GM23248 (cell line): ENCODE results near the gene OR2G2. TPM values are rescaled to one million over a fixed set of nuclear protein-coding genes. Genes with fewer than 3 reads are reported as not detected.

Source experiments
- DNase-seq: peaks from one replicate; pipeline ENCODE4 v3.0.0-alpha.2; 2015
- H2AFZ ChIP-seq: fragments of 200-600 bp; sonication (generic); 2 replicates; pipeline ENCODE4 v1.6.1; 2016; ENCODE audit warnings: antibody characterized with exemption
- H3F3A ChIP-seq: fragments of 200-600 bp; sonication (generic); 2 replicates; pipeline ENCODE4 v1.6.1; 2016; ENCODE audit warnings: mild to moderate bottlenecking, antibody characterized with exemption, mixed run types; ENCODE audit not compliant: insufficient read depth
- H3K27ac ChIP-seq: fragments of 200-600 bp; sonication (generic); 2 replicates; pipeline ENCODE4 v1.5.1; 2016; ENCODE audit warnings: mild to moderate bottlenecking
- H3K27me3 ChIP-seq: fragments of 200-600 bp; sonication (generic); replicated peaks from 2 replicates; pipeline ENCODE4 v1.6.1; 2016; ENCODE audit warnings: mild to moderate bottlenecking; ENCODE audit not compliant: insufficient read depth
- H3K36me3 ChIP-seq: fragments of 200-600 bp; sonication (generic); 2 replicates; pipeline ENCODE4 v1.6.1; 2016; ENCODE audit warnings: low read depth, mild to moderate bottlenecking
- H3K4me1 ChIP-seq: fragments of 200-600 bp; sonication (generic); 2 replicates; pipeline ENCODE4 v1.6.1; 2016; ENCODE audit warnings: mild to moderate bottlenecking; ENCODE audit not compliant: insufficient read depth
- H3K4me2 ChIP-seq: fragments of 200-600 bp; sonication (generic); one replicate; pipeline ENCODE4 v1.6.1; 2016; ENCODE audit warnings: mild to moderate bottlenecking; ENCODE audit not compliant: unreplicated experiment
- H3K4me3 ChIP-seq: fragments of 200-600 bp; sonication (generic); 2 replicates; pipeline ENCODE4 v1.5.1; 2016; ENCODE audit warnings: mild to moderate bottlenecking
- H3K79me2 ChIP-seq: fragments of 200-600 bp; sonication (generic); 2 replicates; pipeline ENCODE4 v1.6.1; 2016; ENCODE audit warnings: mild to moderate bottlenecking; ENCODE audit not compliant: insufficient read depth
- H3K9ac ChIP-seq: fragments of 200-600 bp; sonication (generic); 2 replicates; pipeline ENCODE4 v1.6.1; 2016; ENCODE audit warnings: mild to moderate bottlenecking
- H3K9me2 ChIP-seq: fragments of 200-600 bp; sonication (generic); 2 replicates; pipeline ENCODE4 v1.6.1; 2016; ENCODE audit warnings: mixed run types, mild to moderate bottlenecking, moderate library complexity; ENCODE audit not compliant: insufficient read depth
- H3K9me3 ChIP-seq: fragments of 200-600 bp; sonication (generic); one replicate; pipeline ENCODE4 v1.6.1; 2017; ENCODE audit warnings: low read depth
- H4K20me1 ChIP-seq: fragments of 200-600 bp; sonication (generic); 2 replicates; pipeline ENCODE4 v1.6.0; 2016; ENCODE audit not compliant: insufficient read depth
- EZH2 ChIP-seq: fragments of 200-600 bp; sonication (generic); IDR thresholded peaks from 2 replicates; pipeline ENCODE4 v1.6.1; 2018; ENCODE audit warnings: antibody characterized with exemption, mild to moderate bottlenecking; ENCODE audit not compliant: insufficient read depth, poor library complexity, severe bottlenecking
- EZH2phosphoT487 ChIP-seq: fragments of 200-600 bp; sonication (generic); IDR thresholded peaks from 2 replicates; pipeline ENCODE4 v1.6.1; 2018; ENCODE audit warnings: antibody characterized with exemption, moderate library complexity, mild to moderate bottlenecking, low read depth; ENCODE audit not compliant: insufficient read depth
- WGBS, 2 experiments: methylation state at CpG; one replicate each; pipeline ENCODE4 v1.1.6; 2015 to 2017; ENCODE audit warnings: low lambda C conversion rate in 2 of 2, low coverage in 1 of 2; ENCODE audit errors: missing lambda C conversion rate in 2 of 2; 5-methylcytosine and 5-hydroxymethylcytosine counted together
- in situ Hi-C: fragments of 300-500 bp; cut with MboI; formaldehyde crosslinking; loops from 2 replicates; pipeline ENCODE4 v1.15.0; 2020
- polyA plus RNA-seq: library from polyadenylated mRNA; unstranded; fragments of >200 nt; fragmentation: Nextera tagmentation; extraction: Ambion mirVana; gene quantifications from 2 replicates; pipeline ENCODE4 v1.2.1, GENCODE V29; 2016
- small RNA-seq: library from RNA; depleted of rRNA; stranded (forward); fragments of <200 nt; gene quantifications from one replicate; pipeline ENCODE3, GENCODE V24; 2014; ENCODE audit warnings: low read depth, low replicate concordance
- total RNA-seq: library from RNA; depleted of rRNA; stranded (reverse); fragments of >200 nt; shearing (Covaris generic); gene quantifications from 2 replicates; pipeline ENCODE4 v1.2.3, GENCODE V29; 2014; rRNA removed

The OR2G2 gene
- total and polyA plus RNA-seq, 2 experiments from 2014 or later: not detected

GRCh38 chr1:247627951-247628350 is 39.8 kb downstream of the OR2G2 start:
- Histone ChIP-seq H3K4me2 (no peak overlapping the region), H3K9me3 (no peaks in the 10 kb centered on the region), H3K36me3 (no peaks in the 10 kb centered on the region), H3K79me2 (no peaks in the 10 kb centered on the region), H3K27ac (no peak overlapping the region), H3K27me3 (no peaks in the 10 kb centered on the region), H2AFZ (no peak overlapping the region), H3K9ac (no peak overlapping the region), H4K20me1 (no peaks in the 10 kb centered on the region), H3K4me3 (no peak overlapping the region), H3K9me2 (no peaks in the 10 kb centered on the region), H3F3A (no peaks in the 10 kb centered on the region), H3K4me1 (no peaks in the 10 kb centered on the region)
- in situ Hi-C loops: no loop called here
- TF ChIP-seq EZH2phosphoT487 (no peak), EZH2 (no peak)
- no peak for DNase-seq
- WGBS, 2 experiments: 0 to 5% methylated on average over 3 of the region's 3 CpGs

DNA sequence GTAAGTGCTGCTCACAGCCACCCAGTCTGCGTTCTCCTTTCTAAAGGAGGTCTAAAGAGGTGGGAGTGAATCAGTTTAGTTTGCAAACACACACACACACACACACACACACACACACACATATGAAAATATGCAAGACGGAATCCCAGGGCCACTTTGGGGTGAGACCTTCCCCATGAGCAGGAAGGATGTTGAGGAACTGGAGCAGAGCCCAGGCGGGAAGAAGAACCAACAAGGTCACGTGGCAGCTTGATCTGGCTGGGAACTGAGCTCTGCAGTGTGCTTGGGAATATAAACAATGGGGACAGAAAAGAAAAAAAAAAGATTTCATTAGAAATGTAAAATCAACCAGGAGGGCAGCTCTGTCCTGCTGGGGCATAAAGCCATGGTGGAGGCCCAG is 49.9 kb downstream of the OR2G2 start:
- in situ Hi-C loops: no loop called here
- Histone ChIP-seq H3K27ac (no peak overlapping the region), H3K79me2 (no peaks in the 10 kb centered on the region), H3K27me3 (no peaks in the 10 kb centered on the region), H3K9me2 (no peaks in the 10 kb centered on the region), H2AFZ (no peak overlapping the region), H3K36me3 (no peaks in the 10 kb centered on the region), H3F3A (no peaks in the 10 kb centered on the region), H3K4me1 (no peaks in the 10 kb centered on the region), H3K9me3 (no peaks in the 10 kb centered on the region), H3K4me3 (no peak overlapping the region), H3K4me2 (no peak overlapping the region), H4K20me1 (no peaks in the 10 kb centered on the region), H3K9ac (no peak overlapping the region)
- no peak for DNase-seq
- WGBS, 2 experiments: 7% methylated on average over 4 of the region's 4 CpGs
- TF ChIP-seq EZH2phosphoT487 (no peak), EZH2 (no peak)

- Histone ChIP-seq H3F3A (no peaks in the 10 kb centered on the region), H3K27ac (no peak overlapping the region), H3K79me2 (no peaks in the 10 kb centered on the region), H3K9me3 (no peaks in the 10 kb centered on the region), H3K4me2 (no peak overlapping the region), H3K9ac (no peak overlapping the region), H4K20me1 (no peaks in the 10 kb centered on the region), H2AFZ (no peak overlapping the region), H3K4me1 (no peaks in the 10 kb centered on the region), H3K9me2 (no peaks in the 10 kb centered on the region), H3K36me3 (no peaks in the 10 kb centered on the region), H3K27me3 (no peaks in the 10 kb centered on the region), H3K4me3 (no peak overlapping the region)
- no peak for TF ChIP-seq EZH2phosphoT487
- no peak for TF ChIP-seq EZH2
- DNase-seq: no peak
- in situ Hi-C loops: no loop called here
- 34 to 36% methylated on average over 6 of the region's 6 CpGs for WGBS, 2 experiments
These were observed 50.6 kb downstream of the OR2G2 start for GRCh38 chr1:247638781-247639180.

Small RNA genes lying within 50 kb of the gene (small RNA-seq; reads per million reads assigned to genes)
- not detected for gene RF00026

Other genes with a start within 250 kb of the OR2G2 start
- gene NLRP3, start 172.2 kb upstream of the OR2G2 start, total RNA-seq: 0.76 and 2.3 TPM in 2 replicates
- 0.28 and 0.84 TPM in 2 replicates for gene NLRP3, start 172.2 kb upstream of the OR2G2 start, polyA plus RNA-seq
- not detected in 2 replicates for gene OR2B11, start 130.3 kb upstream of the OR2G2 start, total RNA-seq
- gene OR2B11, start 130.3 kb upstream of the OR2G2 start, polyA plus RNA-seq: not detected in 2 replicates
- gene OR2C3, start 51.9 kb upstream of the OR2G2 start, total RNA-seq: under 0.01 and 0.22 TPM in 2 replicates
- 0.04 TPM in 1 of 2 replicates, not detected in the other for gene OR2C3, start 51.9 kb upstream of the OR2G2 start, polyA plus RNA-seq
- not detected in 2 replicates for gene GCSAML, start 39.2 kb upstream of the OR2G2 start, total RNA-seq
- not detected in 2 replicates for gene GCSAML, start 39.2 kb upstream of the OR2G2 start, polyA plus RNA-seq
- not detected in 2 replicates for gene OR2G3, start 17.2 kb downstream of the OR2G2 start, total RNA-seq
- gene OR2G3, start 17.2 kb downstream of the OR2G2 start, polyA plus RNA-seq: not detected in 2 replicates
- gene OR13G1, start 91.4 kb downstream of the OR2G2 start, total RNA-seq: not detected in 2 replicates
- not detected in 2 replicates for gene OR13G1, start 91.4 kb downstream of the OR2G2 start, polyA plus RNA-seq
- not detected in 2 replicates for gene OR6F1, start 128.3 kb downstream of the OR2G2 start, total RNA-seq
- gene OR6F1, start 128.3 kb downstream of the OR2G2 start, polyA plus RNA-seq: not detected in 2 replicates
- not detected in 2 replicates for gene OR14K1, start 150.3 kb downstream of the OR2G2 start, total RNA-seq
- not detected in 2 replicates for gene OR14K1, start 150.3 kb downstream of the OR2G2 start, polyA plus RNA-seq
- not detected in 2 replicates for gene OR14A2, start 159.8 kb downstream of the OR2G2 start, total RNA-seq
- not detected in 2 replicates for gene OR14A2, start 159.8 kb downstream of the OR2G2 start, polyA plus RNA-seq
- not detected in 2 replicates for gene OR1C1, start 172.2 kb downstream of the OR2G2 start, total RNA-seq
- not detected in 2 replicates for gene OR1C1, start 172.2 kb downstream of the OR2G2 start, polyA plus RNA-seq
- gene OR14A16, start 235.8 kb downstream of the OR2G2 start, total RNA-seq: not detected in 2 replicates
- gene OR14A16, start 235.8 kb downstream of the OR2G2 start, polyA plus RNA-seq: not detected in 2 replicates